HG03108 (cell line): Measurements from ENCODE around the gene ARHGEF4.

Source experiments
- ATAC-seq: cut with Tn5 transposase; IDR thresholded peaks from one replicate; pipeline ENCODE4 v1.9.1; 2021; ENCODE audit warnings: moderate library complexity; ENCODE audit not compliant: unreplicated experiment

Gene ARHGEF4

DNA sequence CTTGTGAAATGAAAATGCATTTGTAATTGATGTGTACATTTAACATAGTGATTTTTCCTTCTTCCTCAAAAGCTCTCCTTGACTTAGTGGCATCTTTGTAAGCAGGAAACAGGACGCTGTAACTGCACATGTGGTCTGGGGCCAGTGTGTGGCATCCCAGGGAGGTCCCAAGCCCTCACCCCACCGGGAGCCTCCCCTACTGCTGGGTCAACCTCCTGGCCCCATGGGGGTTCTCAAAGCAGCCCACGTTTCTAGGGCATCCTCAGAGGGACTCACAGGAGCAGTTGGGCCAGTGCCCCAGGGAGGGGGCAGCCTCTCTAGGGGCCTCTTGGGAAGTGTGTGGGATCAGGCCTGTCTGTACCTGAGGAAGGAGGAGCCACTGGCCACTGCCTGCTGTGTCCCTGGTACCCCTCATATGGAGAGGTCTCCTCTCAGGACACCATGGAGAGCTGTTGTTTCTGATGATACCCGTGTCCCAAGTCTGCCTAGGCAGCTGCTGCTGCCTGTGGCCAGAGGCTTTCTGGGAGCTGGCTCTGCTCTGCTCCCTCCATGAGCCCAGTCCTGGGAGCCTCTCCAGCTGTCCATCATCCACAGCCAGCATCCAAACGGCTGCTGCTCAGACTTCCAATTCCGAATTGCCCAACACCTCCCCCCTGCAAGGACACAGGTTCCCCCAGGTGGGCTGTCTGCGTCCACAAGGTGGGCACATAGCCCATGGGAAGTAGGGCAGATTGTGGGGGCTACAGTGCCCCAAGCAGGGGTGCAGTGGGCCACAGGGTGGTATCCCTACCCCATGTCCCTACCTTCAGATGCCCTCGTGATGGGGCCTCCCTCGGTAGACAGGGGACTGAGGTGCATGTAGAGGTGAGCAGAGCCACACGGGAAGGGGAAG lies 13.4 kb downstream of the ARHGEF4 start:
- no peak for ATAC-seq

DNA sequence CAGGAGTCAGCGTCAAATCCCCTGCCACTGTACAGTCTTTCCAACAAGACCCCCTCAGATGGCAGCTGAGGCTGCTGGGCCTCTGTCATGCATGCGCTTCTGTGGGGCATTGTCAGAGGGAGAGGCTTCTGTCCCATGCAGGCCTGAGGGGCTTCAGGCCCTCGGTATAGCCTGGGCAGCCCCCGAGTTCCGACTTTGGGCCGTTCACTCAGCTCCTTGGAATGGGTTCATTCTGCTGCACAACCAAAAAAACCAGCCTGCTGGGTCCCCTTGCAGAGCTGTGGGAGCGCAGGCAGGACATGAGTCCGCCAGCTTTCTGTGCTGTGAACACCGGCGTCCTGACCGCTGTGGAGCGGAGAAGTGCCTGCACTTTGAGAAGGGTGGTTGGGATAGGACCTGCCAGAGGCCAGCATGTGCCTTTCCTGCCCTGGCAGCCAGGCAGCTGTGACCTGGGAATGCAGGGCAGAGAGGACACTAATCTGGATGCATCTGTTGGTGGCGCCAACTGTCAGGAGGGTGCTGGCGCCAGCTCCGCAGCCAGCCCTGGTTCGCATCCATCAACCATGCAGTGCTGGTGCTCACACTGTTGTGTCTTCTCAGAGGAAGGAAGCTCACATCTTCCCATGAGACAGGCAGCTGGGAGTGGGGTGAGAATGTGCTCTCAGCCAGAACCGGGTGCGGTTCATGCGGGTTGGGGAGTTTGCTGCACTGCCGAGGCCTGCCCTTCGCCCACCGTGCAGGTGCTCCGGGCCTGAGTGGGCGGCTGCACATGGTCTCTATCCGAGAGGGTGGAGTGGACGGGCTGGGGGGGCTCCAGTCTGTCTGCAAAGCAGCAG lies 14.3 kb downstream of the ARHGEF4 start:
- no peak for ATAC-seq

DNA sequence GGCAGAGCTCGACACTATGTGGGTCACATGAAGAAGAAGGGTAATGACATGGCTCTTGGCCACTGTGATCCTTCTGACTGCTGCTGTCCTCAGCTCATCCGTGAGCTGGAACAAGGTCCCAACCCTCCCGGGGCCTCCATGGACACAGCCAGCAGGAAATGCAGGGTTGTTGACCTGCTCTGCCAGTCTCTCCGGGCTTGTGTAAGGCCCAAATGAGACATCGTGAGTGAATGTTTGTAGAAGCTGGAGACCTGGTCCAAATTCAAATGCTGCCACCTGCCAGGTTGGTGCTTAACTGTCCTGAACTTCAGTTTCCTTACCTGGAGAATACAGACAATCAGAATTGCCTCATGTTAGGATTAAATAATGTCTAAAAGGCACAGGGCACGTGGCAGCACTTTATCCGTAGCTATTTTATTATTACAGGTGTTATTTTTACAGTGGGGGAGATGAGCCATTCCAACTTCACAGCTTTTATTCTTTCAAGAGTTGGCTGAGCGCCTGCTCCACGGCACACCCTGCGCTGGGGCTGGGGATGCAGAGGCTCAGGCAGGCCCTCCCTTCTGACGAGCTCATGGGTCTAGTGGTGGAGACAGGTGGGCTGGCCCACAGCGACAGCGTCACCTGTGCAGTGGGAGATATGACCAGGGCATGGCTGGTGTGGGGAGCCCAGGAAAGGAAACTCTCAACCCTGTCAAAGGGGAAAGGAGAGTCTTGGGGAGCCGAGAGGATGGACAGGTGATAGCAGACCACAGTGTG lies 15.1 kb downstream of the ARHGEF4 start:
- ATAC-seq: no peak

DNA sequence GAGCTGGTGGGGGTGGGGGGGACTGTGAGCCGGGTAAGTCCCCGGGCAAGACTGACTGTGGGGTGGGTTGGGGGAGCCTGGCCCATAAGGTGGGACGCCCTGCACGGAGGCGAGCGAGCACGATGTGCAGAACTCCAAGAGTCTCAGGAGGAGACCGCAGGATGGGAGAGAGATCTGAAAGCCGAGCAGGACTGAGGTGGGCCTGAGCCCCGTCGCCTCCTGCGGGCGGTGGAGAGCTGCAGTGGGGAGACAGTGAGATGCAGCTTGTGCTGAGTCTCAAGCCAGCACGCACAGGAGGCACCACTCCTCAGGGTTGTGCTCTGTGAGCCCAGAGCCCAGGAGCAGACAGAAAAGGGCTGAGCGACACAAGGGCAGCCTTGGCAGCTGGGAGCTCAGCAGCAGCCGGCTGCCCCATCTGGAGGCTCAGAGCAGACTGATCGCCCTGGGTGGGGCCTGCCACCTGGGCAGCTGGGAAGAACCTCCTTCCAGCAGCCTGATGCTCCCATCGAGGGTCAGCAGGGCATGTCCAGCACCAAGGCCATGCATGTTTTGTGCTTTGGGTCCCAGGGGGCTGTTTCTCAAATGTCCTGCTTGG lies 15.9 kb downstream of the ARHGEF4 start:
- no peak for ATAC-seq

DNA sequence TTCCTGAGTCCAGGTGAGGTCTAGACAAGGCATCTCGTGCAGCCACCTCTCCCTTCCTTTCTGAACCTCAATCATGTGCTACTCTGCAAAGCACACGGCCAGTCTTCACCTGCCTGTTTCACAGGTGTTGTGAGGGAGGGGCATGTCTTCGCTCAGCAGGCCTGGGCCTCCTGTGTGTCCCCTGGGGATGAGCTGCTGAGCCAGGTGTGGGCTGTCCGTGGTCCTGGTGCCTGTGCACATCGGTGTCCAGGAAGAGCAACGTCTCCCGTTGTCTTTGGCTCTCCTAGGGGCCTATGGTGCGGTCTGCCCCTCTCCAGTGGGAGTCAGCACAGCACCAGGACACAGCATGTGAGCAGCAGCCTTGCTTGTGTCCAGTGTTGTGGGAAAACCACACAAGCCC lies 16.7 kb downstream of the ARHGEF4 start:
- ATAC-seq: no peak

DNA sequence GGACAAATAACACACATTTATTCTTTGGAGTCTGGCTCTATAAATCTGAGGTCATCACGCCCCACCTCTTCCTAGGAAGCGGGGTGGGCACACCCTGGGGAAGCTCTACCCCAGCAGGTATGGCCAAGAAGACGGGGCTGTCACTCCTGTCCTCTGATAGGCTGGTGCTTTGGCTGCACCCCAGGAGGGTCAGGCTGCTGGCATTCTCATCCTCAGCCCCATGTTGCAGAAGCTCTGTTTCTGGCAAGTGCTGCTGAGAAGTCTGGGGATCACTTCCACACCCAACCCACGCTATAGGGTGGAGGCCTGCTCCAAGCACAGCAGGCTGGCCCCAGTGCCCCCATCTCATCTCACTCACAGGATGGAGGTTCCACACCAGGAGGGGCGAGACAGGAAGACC lies 17.6 kb downstream of the ARHGEF4 start:
- no peak for ATAC-seq

DNA sequence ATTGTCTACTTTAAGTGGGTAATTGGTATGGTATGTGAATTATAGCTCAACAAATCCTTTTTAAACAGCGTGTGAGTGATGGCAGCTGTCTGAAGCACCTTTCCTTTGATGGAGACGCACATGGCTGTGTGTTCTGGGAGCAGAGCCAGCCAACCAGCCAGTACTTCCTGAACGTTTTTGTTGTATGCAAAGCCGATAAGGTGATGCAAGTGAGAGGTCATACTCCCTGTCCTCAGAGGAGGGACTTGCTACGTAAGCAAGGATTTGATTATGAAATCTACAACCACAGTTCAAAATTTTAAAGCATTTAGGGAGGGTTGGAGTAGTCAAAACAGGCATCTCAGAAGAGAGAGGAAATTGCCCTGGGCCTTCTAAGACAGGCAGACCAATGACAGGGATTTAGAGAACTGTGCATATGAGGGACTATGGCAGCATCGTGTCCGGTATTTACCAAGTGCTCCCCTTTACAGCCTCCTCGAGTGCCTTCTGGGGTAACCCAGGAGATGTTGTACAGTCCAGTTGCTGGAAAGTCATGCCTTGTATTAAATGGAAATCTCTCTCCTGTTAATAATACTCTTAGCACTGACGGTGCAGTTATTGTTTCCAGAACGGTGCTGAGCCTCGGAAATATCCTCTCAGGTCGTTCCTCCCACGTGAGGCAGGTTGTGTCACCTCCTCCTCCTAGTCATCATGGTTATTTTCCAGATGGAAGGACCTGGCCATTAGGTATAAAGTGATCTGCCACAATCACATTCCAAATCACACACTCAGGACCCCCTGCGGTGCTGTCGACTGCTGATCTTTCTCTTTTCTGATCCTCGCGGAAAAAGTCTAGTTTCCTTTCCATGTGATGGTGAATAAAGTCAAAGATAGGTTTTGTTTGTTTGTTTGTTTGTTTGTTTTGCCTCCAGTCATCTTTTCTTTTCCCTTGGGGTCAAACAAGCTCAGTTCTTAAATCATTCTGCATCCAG lies 28.4 kb downstream of the ARHGEF4 start:
- no peak for ATAC-seq

DNA sequence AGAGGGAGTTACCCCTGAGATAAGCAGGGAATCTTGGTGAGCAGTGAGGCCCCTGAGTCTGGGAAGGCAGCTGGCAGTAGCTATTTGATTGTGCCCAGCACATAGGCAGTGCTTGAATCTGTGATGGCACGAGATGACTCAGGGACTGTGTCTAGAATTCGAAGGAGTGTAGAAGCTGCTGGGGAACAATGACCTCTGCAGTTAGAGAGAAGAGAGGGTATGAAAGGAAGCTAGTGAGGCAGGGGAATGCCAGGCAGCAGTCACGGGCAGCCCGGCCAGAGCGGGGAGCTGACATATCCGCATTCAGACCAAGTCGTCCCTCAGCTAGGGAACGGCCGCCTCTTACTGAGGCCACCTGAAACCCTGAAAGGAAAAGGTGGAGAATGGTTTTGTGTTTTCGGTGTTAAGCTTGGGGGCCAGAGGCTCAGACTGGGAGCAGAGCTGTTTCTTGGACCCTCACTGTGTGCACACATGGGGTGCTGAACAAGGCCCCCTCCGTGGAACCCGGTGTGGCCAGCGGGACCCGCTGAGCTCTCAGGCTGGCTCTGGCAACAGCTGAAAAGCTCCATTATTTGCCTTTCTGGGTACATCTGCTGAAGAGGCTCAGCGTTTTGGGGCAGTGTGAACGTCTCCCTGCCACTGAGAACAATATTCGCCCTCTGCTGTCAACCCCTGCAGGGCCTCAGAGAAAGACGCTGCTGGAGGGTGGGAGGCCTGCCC lies 32.9 kb downstream of the ARHGEF4 start:
- no peak for ATAC-seq

DNA sequence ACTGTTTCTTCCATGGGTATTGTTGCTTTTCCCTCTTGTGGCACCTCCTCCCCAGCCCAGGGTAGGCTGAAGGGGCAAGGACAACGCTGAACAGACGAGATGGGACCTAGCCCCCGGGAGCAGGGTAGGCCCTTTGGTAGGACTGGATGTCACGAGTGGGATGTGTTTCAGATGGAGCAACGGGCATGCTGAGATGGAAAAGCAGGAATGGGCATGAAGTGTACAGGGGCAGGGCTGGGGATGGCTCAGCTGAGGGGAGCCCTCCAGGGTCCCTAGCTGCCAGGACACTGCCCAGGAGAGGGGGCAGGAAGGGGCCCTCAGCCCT lies 33.4 kb downstream of the ARHGEF4 start:
- ATAC-seq: no peak

DNA sequence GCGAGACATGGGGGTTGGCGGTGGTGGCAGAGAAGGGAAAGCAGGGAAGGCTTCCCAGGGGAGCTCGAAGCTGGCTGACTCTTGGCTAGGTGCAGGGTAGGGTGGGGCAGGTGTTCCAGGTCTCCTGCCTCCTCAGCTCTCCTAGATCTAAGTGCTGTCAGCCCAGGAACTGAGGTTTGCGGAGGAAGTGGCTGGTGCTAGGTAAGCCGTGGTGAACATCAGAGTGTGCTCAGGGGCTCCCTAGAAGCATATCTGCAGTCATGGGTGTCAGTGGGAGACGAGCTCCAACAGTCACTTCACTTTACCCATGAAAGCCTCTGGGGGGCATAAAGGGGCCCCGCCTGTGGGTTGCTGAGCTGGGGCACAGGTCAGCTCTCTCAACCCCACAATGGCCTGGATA lies 34.1 kb downstream of the ARHGEF4 start:
- ATAC-seq: no peak

DNA sequence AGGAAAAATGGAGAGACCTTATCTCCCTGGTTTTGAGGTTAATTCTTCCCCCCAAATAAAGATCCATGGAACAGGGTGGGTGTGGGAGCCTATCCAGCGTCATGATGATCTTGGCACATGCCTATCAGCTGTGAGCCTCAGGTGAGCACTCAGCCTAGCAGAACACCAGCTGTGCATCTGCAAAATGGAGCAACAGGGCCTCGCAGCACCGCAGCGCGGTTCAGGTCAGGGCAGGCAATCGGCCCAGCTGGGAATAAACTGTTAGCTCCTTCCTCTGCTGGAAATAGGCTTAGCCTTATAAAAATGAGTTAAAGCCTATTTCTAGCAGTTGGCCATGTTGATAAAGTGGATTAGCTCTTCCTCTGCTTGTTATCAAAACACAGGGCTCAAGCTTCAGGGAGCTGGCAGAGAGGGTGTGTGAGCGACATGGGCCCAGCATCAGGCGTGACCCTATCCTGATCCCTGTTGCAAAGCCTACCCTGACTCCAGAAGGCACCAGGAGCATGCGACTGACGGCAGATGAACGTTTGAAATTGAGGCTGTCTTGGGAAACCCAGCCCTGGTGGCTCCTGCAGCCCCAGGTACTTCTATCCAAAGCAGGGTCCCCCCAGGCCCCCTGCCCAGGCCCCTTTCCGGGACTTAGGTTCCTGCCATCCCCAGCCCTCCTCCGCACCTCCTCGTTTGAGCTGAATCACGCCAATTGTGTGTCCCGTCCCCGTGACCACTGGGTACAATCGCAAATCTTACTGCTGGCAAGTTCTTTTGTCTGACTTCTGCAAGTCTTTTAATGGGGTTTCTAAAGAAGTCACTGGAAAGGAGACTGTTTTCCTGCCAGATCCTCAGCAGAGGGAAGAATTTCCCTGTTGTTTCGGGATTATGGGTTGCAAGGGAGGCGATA lies 35.4 kb downstream of the ARHGEF4 start:
- no peak for ATAC-seq

DNA sequence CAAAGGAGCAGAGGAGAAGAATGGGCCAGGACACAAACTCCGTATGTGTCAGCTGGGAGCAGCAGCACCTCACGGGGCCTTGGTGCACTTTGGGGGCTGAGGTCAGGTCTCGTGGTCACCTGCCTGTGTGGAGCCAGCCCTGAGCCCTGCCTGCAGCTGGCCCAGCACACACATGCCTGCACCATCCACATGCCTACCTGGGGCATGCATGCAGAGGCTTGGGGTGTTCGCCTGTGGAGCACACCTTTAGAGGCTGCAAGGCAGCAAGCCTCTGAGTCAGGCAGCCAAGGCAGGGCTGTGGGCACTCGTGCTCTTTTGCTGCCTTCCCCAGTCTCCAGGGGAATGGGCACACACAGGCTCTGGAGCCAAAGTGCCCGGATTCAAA lies 36.0 kb downstream of the ARHGEF4 start:
- no peak for ATAC-seq

DNA sequence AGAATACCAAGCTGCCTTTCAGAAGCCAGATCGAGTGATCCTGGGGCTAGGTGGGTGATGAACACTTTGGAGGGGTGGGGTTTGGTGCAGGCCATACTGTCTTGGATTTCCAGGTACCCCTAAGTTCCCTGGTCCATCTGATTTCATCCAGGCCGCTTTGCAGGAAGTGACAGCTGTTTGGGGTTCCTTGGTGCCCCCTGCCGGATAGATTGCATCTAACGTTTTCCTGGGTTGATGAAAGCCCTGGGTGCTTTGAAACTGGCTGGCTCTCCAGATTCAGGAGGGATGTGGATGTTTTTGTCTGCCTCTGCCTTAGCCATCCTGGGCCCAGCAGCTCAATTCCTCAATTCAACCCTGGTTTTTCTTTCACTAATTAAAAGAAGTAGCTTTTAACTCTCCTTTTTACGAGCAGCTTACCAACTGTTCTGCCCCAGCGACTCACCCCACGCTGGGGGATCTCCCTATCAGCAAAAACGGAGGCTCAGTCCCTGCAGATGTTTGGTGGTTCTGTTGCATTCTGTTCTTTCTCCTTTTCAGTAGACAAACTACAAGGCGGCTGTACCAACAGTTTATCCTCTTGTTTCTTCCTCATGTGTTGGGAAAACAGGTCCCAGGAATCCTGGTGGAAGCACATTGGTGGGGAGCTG lies 37.1 kb downstream of the ARHGEF4 start:
- ATAC-seq: peak; percentile 87

DNA sequence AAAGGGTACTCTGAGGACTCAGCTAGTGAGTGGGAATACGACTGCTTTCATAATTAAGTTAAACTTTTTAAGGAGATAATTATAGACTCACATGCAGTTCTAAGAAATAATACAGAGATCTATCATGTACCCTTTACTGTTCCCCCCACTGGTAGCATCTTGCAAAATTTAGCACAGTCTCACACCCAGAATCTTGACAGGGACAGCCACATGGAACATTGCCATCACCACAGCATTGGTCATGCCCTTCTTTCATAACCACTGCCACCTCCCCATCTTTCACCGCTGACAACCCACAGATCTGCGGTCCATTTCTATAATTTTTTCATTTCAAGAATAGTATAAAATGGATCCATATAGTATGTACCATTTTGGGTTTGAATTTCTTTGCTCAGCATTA lies 37.8 kb downstream of the ARHGEF4 start:
- no peak for ATAC-seq

DNA sequence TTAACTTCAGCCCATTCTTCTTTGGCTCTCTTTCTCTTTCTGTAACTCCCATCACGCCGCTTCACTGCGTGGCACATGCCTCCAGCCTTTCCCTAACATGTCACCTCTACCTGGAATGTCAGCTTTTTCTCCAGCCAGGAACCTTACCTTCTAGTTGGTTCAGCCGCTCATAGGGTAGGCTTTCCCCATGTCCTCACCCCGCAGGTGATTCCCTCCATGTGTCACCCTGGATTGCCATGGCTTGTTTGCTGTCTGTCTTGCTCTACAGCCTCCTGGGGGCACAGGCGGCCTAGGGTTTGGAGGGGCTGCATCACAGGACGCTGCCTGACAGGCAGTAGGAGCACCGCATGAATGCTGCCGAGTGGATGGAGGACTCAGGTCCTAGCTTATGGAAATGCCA lies 39.2 kb downstream of the ARHGEF4 start:
- ATAC-seq: no peak

DNA sequence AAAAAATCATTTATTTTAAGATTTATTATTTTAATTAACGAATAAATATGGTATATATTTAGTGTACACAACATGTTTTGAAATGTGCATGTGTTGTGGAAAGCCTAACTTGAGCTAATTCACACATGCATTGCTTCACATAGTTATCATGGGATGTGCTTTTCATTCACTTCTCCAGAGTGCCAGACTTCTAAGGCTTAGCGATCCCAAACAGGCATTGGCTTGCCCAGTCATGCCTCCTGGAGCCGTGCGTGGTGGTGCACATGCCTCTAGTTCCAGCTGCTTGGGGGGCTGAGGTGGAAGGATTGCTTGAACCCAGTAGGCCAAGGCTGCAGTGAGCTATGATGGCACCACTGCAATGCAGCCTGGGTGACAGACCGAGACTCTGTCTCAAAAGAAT lies 40.5 kb downstream of the ARHGEF4 start:
- no peak for ATAC-seq

DNA sequence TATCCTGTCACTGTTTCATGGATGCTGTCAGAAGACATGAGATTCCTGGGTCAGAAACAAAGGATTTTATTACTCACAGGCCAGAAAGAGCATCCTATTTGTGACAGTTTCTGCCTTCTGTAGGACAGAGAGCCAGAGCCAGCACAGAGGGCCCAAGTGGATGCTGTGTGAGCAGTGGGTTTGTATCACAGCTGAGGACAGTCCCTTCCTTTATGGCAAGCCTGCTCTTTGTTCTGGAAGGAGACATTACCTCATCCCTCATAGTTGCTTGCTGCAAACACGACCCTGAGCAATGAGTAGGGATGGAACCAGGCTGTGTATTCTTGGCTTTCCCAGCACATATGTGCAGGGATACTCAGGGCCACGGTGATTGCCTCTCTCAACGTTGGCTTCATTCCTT lies 41.6 kb downstream of the ARHGEF4 start:
- no peak for ATAC-seq

DNA sequence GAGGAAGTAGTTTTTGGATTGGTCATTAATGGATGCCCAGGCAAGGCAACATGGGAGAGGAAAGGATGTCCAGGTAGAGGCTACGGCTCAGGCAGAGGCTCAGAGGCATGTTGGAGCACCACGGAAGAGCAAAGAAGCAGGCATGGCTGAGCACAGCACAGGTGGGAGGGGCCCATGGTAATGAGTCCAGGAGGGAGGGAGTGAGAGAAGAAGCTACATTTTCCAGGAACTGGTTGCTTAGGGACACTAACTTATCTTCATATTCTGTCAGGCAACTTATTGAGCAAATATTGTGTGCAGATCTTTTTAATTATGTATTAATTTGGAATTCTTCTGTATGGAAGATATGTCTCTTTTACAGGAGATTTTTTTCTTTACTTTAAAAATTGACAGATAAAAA lies 42.2 kb downstream of the ARHGEF4 start:
- no peak for ATAC-seq
